GM12872 (cell line): ENCODE measurements around the gene RNF212B.

Source experiments
- TF ChIP-seq, protein P1 (sequence below): IDR thresholded peaks from 3 replicates; pipeline ENCODE4 v1.5.1; 2011; ENCODE audit warnings: low read depth, mild to moderate bottlenecking, low read length, moderate library complexity; ENCODE audit not compliant: insufficient read depth

The RNF212B gene, protein sequence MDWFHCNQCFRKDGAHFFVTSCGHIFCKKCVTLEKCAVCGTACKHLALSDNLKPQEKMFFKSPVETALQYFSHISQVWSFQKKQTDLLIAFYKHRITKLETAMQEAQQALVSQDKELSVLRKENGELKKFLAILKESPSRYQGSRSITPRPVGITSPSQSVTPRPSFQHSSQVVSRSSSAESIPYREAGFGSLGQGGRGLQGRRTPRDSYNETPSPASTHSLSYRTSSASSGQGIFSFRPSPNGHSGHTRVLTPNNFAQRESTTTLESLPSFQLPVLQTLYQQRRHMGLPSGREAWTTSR

DNA sequence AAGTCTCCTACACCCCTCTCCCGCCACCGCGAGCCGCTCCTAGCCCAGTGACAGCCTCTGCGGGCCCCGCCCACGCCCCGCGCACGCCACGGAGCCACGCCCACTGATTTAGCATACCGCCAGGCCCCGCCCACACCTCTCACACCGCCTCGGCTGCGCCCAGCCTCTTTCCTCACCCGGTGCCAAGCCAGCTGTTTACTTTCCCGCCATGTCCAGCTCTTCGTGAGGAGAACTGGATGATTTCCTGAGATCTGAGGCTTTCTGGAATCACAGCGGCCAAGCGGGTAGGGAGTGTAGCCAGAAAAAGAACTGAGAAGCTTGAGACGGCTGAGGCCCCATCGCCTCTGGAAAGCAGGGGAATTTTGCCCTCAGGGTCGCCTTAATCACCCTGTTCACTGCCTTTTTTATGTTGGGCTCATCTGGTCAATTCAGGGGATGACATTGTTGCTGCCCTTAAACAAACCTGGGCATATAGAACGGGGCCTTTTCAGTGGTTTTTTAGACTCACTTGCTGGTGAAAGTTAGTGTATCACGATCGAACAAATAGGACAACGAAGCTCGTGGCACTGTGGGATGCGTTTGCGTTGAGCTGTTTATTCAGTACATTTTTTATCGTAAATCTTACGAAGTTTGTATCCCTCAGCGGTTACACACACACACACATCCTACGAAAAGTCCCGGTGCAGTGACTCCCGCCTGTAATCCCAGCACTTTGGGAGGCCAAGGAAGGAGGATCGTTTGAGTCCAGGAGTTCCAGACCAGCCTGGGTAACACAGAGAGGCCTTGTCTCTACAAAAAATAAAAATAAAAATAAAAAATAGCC lies at the start of gene RNF212B:
Gene RNF212B (plus strand): TSS at position 165 of the 823 bp plus-strand sequence. CDS start 2,410 bp downstream, outside the sequence.
- TF ChIP-seq, protein P1, sequence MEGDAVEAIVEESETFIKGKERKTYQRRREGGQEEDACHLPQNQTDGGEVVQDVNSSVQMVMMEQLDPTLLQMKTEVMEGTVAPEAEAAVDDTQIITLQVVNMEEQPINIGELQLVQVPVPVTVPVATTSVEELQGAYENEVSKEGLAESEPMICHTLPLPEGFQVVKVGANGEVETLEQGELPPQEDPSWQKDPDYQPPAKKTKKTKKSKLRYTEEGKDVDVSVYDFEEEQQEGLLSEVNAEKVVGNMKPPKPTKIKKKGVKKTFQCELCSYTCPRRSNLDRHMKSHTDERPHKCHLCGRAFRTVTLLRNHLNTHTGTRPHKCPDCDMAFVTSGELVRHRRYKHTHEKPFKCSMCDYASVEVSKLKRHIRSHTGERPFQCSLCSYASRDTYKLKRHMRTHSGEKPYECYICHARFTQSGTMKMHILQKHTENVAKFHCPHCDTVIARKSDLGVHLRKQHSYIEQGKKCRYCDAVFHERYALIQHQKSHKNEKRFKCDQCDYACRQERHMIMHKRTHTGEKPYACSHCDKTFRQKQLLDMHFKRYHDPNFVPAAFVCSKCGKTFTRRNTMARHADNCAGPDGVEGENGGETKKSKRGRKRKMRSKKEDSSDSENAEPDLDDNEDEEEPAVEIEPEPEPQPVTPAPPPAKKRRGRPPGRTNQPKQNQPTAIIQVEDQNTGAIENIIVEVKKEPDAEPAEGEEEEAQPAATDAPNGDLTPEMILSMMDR: no peak

DNA sequence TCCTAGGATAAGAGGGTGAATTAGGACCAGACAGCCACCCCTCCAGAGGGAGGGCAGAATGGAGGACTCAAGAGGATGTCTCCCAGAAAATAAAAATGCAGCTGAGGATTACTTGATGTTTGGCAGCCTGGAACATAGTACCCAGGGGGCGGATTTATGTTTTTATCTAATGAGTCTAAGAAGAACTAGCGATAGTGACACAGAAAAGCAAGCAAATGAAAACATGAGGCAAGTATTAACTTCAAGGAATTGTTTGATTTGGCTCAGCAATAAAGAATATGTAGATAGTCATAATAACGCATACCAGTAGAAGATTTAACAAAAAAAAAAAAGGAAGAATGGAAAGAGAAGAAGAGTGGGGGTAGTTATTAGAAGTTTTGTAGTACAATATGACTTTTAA lies 44.3 kb upstream of the RNF212B start:
- TF ChIP-seq, protein P1: no peak

DNA sequence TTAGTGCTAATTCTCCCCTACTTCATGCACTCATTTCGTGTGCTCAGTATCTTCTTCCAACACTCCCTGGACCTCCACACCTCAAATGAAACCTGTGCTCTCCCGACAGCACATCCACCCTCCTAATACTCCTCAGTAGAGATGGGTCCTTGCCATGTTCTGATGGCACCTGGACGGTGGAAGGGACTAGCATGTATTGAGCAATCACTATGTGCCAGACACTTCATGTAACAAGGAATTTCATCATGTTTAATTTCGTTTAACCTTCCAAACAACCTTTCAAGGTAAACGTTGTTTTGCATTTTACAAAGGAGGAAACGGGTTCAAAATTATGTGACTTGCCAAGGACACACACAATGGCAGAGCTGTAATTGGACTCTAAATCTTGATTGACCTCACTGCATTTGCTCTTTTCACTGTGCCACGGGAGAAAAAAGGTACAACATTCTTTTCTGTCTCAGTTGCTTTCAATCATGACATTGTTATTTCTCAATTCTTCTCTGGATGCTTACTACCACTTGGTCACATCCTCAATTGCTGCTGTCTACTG lies 42.1 kb upstream of the RNF212B start:
- TF ChIP-seq, protein P1: no peak

DNA sequence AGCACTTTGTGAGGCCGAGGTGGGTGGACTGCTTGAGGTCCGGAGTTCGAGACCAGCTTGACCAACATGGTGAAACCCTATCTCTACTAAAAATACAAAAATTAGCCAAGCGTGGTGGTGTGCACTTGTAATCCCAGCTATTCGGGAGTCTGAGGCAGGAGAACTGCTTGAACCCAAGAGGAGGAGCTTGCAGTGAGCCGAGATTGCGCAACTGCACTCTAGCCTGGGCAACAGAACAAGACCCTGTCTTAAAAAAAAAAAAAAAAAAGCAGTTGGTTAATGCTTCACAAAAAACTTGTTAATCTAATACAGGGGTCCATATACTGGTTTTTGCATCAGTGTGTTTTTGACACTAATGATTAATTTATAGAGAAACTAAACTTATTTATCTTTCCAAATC lies 35.7 kb upstream of the RNF212B start:
- TF ChIP-seq, protein P1: no peak

DNA sequence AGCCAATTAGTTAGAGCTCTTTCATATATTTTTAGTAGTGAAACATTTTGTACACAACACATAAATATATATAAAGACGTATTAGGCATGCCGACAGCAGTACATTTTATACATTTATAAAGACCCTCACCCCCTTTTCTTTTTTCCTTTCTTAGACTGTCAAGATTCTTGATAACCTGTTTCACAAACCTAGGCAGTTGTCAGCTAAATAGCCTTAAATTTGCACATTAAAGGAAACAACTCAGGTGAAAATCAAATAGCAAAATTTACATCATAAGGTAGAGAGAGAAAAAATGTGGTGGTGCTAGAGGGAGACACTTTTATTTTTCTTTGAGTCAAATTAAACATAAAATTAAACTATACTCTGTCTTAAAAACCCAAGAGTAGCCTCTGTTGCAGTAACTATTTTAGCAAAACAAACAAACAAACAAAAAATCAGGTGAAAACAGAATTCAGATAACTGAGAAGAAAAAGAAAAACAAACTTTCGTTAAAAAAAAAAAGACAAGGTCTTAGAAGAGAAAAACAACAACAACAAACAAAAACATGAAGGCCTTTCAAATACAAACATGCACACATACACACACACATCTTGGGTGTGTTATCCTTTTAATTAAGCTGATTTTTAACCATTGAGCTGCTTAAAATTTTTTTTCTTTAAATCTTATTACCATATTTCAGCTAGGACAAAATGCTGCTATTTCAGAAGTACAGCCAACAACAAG lies 31.2 kb upstream of the RNF212B start:
- TF ChIP-seq, protein P1: no peak

DNA sequence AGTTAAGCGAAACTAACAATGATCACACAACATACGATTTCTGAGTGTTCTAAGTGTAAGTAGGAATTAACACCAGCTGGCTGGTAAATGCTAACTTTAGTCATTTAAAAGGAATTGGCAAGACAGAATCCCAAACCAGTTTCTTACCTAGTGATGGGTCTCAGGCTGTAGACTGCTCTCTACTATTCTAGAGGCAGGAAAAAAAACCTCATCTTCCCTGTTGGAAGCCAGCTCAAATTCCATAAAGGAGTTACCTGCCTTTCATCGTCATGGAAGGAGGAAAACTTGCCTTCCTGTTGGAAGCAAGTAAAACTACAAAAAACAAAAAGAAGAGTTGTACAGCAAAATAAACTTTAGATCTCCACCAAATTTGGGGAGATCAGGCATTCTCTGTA lies 30.6 kb upstream of the RNF212B start:
- TF ChIP-seq, protein P1: no peak

DNA sequence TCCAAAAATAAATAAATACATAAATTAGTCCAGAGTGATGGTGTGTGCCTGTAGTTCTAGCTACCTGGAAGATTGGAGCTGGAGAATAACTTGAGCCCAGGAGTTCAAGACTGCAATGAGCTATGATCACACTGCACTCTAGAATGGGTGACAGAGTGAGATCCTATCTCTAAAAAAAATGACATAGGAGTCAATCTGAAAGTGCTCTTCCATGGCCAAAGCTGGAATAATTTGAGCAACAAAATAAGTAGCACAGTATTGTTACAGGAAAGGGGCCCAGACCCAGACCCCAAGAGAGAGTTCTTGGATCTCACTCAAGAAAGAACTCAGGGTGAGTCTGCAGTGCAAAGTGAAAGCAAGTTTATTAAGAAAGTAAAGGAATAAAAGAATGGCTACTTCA lies 29.4 kb upstream of the RNF212B start:
- TF ChIP-seq, protein P1: no peak
